ENCODE data around the gene SLC13A2.
"Not testable (repeated sequence)": the region's sequence is repeated elsewhere in the genome, so short reads cannot be mapped to it uniquely, and the experiment has no call there.

Gene SLC13A2

GRCh38 chr17:28518132-28518531 lies 44.7 kb downstream of the SLC13A2 start:
- DNase-seq (ENCODE audit: low spot score): no peak

- DNase-seq (ENCODE audit: low spot score): no peak
Measured at GRCh38 chr17:28518578-28518977, 45.1 kb downstream of the SLC13A2 start.

GRCh38 chr17:28519236-28519635 lies 45.8 kb downstream of the SLC13A2 start:
- no peak for DNase-seq (ENCODE audit: low spot score)

DNA sequence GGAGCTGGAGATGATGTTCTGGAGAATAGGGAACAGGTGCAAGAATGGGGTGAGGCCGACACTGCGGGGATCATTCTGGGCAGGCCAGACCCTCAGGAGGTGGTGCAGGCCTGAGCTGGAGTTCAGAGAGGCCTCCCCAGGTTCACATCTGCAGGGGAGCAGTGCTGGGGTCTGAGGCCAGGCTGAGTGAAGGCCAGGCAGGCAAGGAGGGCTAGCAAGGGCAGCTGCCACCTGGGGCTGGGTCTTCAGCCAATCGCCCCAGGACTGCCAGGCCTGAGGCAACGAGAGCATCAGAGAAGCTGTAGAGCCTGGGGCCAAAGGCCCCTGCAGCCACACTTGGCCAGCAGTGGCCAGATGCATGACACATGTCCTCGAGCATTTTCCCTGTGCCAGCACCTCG lies 47.2 kb downstream of the SLC13A2 start:
- DNase-seq (ENCODE audit: low spot score): no peak

- no peak for DNase-seq (ENCODE audit: low spot score)
Measured at GRCh38 chr17:28521311-28522085, 48.1 kb downstream of the SLC13A2 start.

DNA sequence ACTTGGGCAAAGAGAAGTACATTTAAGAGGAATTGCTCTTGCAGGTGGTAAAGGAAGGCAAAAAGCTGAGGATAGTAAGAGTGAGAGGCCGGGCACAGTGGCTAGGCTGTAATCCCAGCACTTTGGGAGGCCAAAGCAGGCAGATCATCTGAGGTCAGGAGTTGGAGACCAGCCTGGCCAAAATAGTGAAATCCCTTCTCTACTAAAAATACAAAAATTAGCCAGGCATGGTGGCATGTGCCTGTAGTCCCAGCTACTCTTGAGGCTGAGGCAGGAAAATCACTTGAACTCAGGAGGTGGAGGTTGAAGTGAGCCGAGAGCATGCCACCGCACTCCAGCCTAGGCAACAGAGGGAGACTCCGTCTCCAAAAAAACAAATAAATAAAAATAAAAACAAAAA lies 48.8 kb downstream of the SLC13A2 start:
- not testable (repeated sequence) for DNase-seq (ENCODE audit: low spot score)

GRCh38 chr17:28523186-28523585 lies 49.7 kb downstream of the SLC13A2 start:
- DNase-seq (ENCODE audit: low spot score): no peak

DNA sequence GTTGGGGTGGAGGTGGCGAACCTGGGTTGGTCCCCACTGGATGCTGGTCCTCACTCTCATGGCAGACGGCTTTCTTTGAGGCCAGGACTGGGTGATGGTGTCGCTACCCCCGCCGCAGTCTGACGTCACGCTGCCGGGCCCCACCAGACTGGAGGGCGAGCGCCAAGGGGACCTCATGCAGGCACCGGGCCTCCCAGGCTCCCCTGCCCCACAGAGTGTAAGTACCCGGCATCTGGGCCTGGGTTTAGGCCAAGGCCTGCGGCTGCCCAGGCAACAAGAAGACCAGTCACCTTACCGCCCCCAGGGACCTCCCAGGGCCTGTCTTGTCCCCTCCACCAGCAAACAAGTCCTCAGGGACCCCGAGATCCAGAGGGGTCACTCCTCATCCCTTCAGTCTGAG lies 50.4 kb downstream of the SLC13A2 start:
- no peak for DNase-seq (ENCODE audit: low spot score)

DNA sequence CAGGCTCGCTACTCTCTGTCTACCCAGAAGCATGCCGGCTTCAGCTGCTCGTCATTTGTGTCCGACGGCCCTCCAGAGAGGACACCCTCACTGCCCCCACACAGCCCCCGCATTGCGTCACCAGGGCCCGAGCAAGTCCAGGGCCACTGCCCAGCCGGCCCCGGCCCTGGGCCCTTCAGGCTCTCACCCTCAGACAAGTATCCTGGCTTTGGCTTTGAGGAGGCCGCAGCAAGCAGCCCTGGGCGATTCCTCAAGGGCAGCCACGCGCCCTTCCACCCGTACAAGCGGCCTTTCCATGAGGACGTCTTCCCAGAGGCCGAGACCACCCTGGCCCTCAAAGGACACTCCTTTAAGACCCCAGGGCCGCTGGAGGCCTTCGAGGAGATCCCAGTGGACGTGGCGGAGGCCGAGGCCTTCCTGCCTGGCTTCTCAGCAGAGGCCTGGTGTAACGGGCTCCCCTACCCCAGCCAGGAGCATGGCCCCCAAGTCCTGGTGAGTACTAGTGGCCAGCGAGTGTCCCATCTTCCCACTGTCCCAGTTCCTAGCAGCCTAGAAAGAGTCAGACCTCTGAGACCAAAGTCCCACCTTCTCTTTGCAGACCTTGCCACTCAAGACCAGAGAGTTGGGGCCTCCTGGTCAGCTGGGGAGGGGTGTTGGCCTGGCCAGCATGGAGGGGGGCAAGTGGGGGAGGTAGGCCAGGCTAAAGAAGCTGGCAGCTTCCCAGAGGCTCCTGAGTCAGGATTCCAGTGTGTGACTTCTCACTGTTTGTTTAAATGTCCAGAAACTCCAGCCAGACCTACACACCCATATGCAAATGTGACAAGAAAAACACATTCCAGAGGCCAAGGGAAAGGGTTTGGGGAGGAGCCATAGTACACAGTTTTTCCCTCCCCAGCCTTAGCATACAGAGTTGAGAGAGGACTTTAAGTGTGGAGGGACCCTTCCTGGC lies 51.3 kb downstream of the SLC13A2 start:
- DNase-seq (ENCODE audit: low spot score): no peak

GRCh38 chr17:28526381-28526780 lies 52.9 kb downstream of the SLC13A2 start:
- no peak for DNase-seq (ENCODE audit: low spot score)

GRCh38 chr17:28527181-28527681 lies 53.8 kb downstream of the SLC13A2 start:
- DNase-seq (ENCODE audit: low spot score): no peak

GRCh38 chr17:28527859-28528258 lies 54.4 kb downstream of the SLC13A2 start:
- DNase-seq (ENCODE audit: low spot score): no peak

GRCh38 chr17:28528327-28529012 lies 55.0 kb downstream of the SLC13A2 start:
- no peak for DNase-seq (ENCODE audit: low spot score)

GRCh38 chr17:28529013-28529400 lies 55.6 kb downstream of the SLC13A2 start:
- no peak for DNase-seq (ENCODE audit: low spot score)

DNA sequence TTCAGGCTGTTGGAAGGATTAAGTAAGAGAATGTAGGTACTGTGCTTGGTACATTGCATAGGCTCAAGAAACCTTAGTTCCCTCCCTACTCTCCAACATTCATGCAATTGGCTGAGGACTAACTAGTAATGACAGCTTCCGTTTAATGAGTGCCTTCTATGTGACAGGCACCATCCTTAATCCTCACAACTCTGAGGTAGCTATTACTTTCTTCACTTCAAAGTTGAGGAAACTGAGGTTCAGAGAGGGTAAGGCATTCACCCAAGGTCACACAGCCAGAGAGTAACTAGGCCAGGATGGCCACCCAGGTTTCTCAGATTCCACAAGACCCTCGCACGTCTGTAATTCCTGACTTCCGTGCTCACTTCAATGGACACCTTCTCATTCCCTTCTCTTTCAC lies 56.8 kb downstream of the SLC13A2 start:
- no peak for DNase-seq (ENCODE audit: low spot score)

DNA sequence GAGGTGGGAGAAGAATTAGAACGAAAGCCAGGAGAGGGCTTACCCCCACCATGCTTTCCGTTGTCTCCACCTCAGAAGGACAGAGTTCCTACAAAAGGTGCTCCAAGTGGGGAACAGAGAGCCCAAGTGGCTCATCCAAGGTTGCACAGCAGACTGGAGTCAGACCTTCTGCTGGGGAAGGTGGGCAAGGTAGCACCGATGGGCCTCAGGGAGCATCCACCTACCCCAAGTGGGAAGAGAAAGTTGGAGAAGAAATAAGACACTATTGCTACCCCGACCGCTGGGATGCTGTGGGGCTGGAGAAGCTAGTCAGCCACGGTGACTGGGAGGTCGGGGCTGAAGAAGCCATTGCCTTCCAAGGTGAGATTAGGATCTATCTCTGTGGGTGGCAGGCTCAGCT lies 57.5 kb downstream of the SLC13A2 start:
- no peak for DNase-seq (ENCODE audit: low spot score)

- DNase-seq (ENCODE audit: low spot score): no peak
Measured at GRCh38 chr17:28532050-28532960, 58.9 kb downstream of the SLC13A2 start.

DNA sequence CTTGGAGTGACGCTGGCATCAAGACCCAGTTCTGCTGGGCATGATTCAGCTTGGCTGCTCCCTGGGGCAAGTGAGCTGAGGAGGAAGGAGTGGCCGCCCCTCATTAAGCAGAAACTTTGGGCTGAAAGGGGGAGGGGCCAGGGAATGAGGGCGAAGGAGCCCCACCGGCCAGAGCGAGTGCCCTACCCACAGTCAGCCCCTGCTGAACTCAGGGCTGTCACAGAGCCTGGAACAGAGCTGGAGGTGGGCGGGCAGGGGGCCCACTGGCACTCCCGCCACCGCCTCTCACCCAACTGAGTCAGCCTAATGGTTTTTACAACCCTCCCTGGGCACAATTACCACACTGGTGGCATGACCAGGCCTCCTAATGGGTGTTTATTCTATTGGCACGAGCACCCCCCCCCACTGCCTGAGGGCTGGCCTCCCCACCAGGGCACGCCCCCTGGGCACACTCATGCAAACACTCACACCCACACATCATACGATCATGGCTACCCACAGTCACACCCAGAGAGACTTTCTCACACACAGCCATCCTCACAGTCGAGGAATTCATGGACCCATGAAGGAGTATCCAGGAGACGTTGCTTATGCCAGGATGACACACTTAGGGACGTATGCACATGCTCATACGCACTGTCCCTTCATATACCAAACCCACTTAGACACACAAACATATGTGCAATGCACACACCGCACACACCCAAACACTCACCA lies 59.8 kb downstream of the SLC13A2 start:
- no peak for DNase-seq (ENCODE audit: low spot score)

DNA sequence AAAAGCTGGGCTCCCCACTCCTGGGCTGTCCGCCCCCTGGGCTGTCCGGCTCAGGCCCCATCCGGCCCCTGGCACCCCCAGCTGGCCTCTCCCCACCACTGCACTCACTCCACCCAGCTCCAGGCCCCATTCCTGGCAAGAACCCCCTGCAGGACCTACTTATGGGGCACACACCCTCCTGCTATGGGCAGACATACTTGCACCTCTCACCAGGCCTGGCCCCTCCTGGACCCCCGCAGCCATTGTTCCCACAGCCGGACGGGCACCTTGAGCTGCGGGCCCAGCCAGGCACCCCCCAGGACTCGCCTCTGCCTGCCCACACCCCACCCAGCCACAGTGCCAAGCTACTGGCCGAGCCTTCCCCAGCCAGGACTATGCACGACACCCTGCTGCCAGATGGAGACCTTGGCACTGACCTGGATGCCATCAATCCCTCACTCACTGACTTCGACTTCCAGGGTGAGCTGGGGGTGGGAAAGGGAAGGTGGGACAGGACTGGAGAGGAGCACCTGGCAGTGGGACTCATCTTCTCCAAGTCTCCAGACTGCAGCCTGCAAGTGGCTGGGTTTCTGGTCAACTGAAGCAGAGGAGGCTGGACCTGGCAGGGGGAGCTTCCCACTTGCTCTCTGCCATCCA lies 61.4 kb downstream of the SLC13A2 start:
- DNase-seq (ENCODE audit: low spot score): no peak

Measured in globus pallidus (tissue), 1 donor.